Measurements from ENCODE around the gene MTHFD1L. TPM values are rescaled to one million over a fixed set of nuclear protein-coding genes. Genes with fewer than 3 reads are reported as not detected.
A peak's percentile ranks its signal among the peaks of the same experiment; 100 is the strongest.

MTHFD1L gene
- total RNA-seq, 1 donor from 2014 or later: 59.1 TPM

- Mint-ChIP-seq H3K27ac (peak overlapping the region; percentile 96), H3K27me3 (ENCODE audit: low read depth) (no peaks in the 10 kb centered on the region), H3K4me3 (no peak overlapping the region), H3K36me3 (no peaks in the 10 kb centered on the region), H3K4me1 (peaks cover 84% of the 10 kb centered on the region), H3K9me3 (no peaks in the 10 kb centered on the region)
- no peak for DNase-seq (ENCODE audit: low spot score in 2 of 2, unreplicated experiment in 2 of 2)
- TF ChIP-seq, protein P1, sequence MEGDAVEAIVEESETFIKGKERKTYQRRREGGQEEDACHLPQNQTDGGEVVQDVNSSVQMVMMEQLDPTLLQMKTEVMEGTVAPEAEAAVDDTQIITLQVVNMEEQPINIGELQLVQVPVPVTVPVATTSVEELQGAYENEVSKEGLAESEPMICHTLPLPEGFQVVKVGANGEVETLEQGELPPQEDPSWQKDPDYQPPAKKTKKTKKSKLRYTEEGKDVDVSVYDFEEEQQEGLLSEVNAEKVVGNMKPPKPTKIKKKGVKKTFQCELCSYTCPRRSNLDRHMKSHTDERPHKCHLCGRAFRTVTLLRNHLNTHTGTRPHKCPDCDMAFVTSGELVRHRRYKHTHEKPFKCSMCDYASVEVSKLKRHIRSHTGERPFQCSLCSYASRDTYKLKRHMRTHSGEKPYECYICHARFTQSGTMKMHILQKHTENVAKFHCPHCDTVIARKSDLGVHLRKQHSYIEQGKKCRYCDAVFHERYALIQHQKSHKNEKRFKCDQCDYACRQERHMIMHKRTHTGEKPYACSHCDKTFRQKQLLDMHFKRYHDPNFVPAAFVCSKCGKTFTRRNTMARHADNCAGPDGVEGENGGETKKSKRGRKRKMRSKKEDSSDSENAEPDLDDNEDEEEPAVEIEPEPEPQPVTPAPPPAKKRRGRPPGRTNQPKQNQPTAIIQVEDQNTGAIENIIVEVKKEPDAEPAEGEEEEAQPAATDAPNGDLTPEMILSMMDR (IDR thresholded peaks at IDR 0.05; ENCODE audit: unreplicated experiment): no peak
Measured at GRCh38 chr6:151056230-151056907, 190.9 kb downstream of the MTHFD1L start.

DNA sequence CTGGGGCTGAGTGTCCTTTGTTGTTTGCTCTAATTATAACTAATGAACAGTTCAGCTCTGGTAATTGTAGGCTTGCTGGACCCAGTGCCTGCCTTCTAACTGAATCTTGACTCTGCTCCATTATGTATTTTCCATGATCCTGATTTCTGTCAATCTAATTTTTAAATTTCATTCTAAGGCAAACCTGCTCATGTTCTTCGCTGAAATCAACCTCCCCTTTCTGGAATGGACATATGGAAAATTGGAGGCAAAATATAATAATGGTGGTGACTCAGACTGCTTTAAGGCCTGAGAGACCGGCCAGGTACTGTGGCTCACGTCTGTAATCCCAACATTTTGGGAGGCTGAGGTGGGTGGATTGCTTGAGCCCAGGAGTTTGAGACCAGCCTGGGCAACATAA is 191.6 kb downstream of the MTHFD1L start:
- H3K4me1 Mint-ChIP-seq: peaks cover 84% of the 10 kb centered on the region
- H3K4me3 Mint-ChIP-seq: no peak overlapping the region
- H3K36me3 Mint-ChIP-seq: no peaks in the 10 kb centered on the region
- DNase-seq (ENCODE audit: low spot score in 2 of 2, unreplicated experiment in 2 of 2): no peak
- H3K9me3 Mint-ChIP-seq: no peaks in the 10 kb centered on the region
- TF ChIP-seq, protein P1 (IDR thresholded peaks at IDR 0.05; ENCODE audit: unreplicated experiment): no peak
- no peaks in the 10 kb centered on the region for H3K27me3 Mint-ChIP-seq (ENCODE audit: low read depth)
- H3K27ac Mint-ChIP-seq: peak overlapping the region; percentile 96

- no peaks in the 10 kb centered on the region for H3K9me3 Mint-ChIP-seq
- no peaks in the 10 kb centered on the region for H3K36me3 Mint-ChIP-seq
- H3K27ac Mint-ChIP-seq: peak overlapping the region; percentile 96
- DNase-seq (ENCODE audit: low spot score in 2 of 2, unreplicated experiment in 2 of 2): no peak
- H3K27me3 Mint-ChIP-seq (ENCODE audit: low read depth): no peaks in the 10 kb centered on the region
- H3K4me1 Mint-ChIP-seq: peaks cover 83% of the 10 kb centered on the region
- TF ChIP-seq, protein P1 (IDR thresholded peaks at IDR 0.05; ENCODE audit: unreplicated experiment): no peak
- H3K4me3 Mint-ChIP-seq: peak overlapping the region; percentile 36
Measured at GRCh38 chr6:151058021-151058733, 192.7 kb downstream of the MTHFD1L start.

GRCh38 chr6:151059612-151060095 is 194.2 kb downstream of the MTHFD1L start:
- DNase-seq (ENCODE audit: low spot score in 2 of 2, unreplicated experiment in 2 of 2): no peak
- Mint-ChIP-seq H3K9me3 (no peaks in the 10 kb centered on the region), H3K4me1 (peaks cover 82% of the 10 kb centered on the region), H3K27ac (peak overlapping the region; percentile 86), H3K4me3 (no peak overlapping the region), H3K27me3 (ENCODE audit: low read depth) (no peaks in the 10 kb centered on the region), H3K36me3 (no peaks in the 10 kb centered on the region)
- TF ChIP-seq, protein P1 (IDR thresholded peaks at IDR 0.05; ENCODE audit: unreplicated experiment): no peak

DNA sequence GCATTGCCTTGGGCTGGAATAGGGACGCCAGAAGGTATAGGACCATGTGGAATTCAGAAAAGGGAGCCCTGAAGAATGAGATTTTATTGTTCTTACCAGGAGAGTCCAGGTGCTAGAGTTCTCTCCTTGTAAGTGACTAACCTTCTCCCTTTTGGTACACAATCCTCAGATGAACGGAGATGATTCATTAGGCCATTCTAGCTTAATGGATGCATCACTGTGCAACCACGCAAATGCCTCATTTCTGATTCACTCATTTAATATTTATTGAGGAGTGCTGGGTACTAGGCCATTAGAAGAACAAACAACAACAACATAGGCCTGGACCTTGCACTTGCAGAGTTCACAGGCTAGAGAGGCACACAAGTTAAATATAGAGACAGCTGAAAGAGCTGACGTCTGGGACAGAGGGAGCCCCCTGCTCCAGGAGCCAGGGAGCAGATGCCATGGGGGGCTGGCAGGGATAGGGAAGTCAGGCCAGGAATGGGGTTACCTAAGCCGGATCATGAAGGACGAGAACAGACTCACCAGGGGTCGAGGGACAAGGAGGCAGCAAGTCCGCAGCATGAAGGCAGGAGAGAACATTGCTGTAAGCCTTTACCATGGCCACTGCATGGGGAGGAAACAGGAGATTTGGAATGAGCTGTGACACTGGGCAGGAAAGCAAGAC is 194.7 kb downstream of the MTHFD1L start:
- no peaks in the 10 kb centered on the region for H3K27me3 Mint-ChIP-seq (ENCODE audit: low read depth)
- TF ChIP-seq, protein P1 (IDR thresholded peaks at IDR 0.05; ENCODE audit: unreplicated experiment): no peak
- no peaks in the 10 kb centered on the region for H3K36me3 Mint-ChIP-seq
- H3K27ac Mint-ChIP-seq: peak overlapping the region; percentile 86
- peak overlapping the region; percentile 6 for H3K4me3 Mint-ChIP-seq
- peaks cover 81% of the 10 kb centered on the region for H3K4me1 Mint-ChIP-seq
- no peak for DNase-seq (ENCODE audit: low spot score in 2 of 2, unreplicated experiment in 2 of 2)
- no peaks in the 10 kb centered on the region for H3K9me3 Mint-ChIP-seq

Data from mesothelial cell of epicardium (in vitro differentiated cells).